Measurements from ENCODE around the gene PUS7. TPM values are rescaled to one million over a fixed set of nuclear protein-coding genes. Genes with fewer than 3 reads are reported as not detected.

PUS7 gene
- total RNA-seq, 1 donor from 2014 or later: 17.8 TPM

DNA sequence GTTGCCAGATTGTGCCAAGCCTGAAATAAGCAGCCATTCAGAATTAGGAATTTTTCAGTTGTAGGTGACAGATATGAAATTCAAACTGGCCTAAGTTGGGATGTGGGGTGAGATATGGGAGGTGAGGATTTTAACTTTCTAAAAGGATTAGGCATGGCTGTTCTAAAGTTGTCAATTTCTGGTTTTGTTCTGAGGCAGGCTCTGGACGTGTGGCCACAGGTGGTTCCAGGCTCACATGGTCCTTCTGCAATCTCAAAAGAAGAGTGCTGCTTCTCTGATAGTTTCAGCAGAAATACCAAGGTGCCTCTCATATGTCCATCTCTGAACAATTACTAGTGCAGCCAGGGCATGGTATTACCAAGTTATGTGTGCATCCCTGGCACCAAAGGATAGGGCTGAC, 37.9 kb upstream of the PUS7 start:
- no peaks in the 10 kb centered on the region for H3K4me1 Mint-ChIP-seq
- intact Hi-C loops (cut with micrococcal nuclease): no loop called here
- ATAC-seq (ENCODE audit: low read depth) (no peak), DNase-seq (no peak)
- H3K36me3 Mint-ChIP-seq (ENCODE audit: low read depth): peaks cover 63% of the 10 kb centered on the region
- H3K4me3 Mint-ChIP-seq: no peak overlapping the region
- ChIA-PET POLR2A (no interaction called here), CTCF (no interaction called here)
- no peaks in the 10 kb centered on the region for H3K27me3 Mint-ChIP-seq
- no peak overlapping the region for H3K27ac Mint-ChIP-seq
- TF ChIP-seq, protein P1, sequence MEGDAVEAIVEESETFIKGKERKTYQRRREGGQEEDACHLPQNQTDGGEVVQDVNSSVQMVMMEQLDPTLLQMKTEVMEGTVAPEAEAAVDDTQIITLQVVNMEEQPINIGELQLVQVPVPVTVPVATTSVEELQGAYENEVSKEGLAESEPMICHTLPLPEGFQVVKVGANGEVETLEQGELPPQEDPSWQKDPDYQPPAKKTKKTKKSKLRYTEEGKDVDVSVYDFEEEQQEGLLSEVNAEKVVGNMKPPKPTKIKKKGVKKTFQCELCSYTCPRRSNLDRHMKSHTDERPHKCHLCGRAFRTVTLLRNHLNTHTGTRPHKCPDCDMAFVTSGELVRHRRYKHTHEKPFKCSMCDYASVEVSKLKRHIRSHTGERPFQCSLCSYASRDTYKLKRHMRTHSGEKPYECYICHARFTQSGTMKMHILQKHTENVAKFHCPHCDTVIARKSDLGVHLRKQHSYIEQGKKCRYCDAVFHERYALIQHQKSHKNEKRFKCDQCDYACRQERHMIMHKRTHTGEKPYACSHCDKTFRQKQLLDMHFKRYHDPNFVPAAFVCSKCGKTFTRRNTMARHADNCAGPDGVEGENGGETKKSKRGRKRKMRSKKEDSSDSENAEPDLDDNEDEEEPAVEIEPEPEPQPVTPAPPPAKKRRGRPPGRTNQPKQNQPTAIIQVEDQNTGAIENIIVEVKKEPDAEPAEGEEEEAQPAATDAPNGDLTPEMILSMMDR (IDR thresholded peaks at IDR 0.05): no peak
- no peaks in the 10 kb centered on the region for H3K9me3 Mint-ChIP-seq

DNA sequence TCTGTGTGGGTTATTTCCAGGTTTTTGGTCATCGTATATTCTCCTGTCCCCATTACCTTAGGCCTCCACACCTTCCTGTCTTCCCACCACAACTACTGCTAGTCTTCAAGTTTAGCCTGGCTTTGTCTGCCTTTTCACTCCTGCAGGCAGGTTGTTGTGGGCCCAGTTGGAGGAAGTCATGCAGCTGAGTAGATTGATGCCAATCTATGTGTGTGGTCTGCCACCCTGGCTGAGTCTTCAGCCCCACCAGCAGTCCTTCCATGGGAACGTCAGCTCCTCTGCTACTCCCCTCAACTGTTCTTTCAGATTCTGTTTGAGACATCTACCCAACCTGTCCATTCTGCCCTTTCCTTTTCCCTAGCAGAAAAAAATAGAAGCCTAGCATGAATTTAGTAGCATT, 16.3 kb upstream of the PUS7 start:
- Mint-ChIP-seq H3K4me1 (peaks cover 11% of the 10 kb centered on the region), H3K27ac (no peak overlapping the region), H3K9me3 (no peaks in the 10 kb centered on the region), H3K4me3 (no peak overlapping the region), H3K36me3 (ENCODE audit: low read depth) (peaks cover 54% of the 10 kb centered on the region), H3K27me3 (no peaks in the 10 kb centered on the region)
- ATAC-seq (ENCODE audit: low read depth) (no peak), DNase-seq (no peak)
- intact Hi-C loops (cut with micrococcal nuclease): no loop called here
- POLR2A ChIA-PET: no interaction called here
- TF ChIP-seq, protein P1 (IDR thresholded peaks at IDR 0.05): no peak
- CTCF ChIA-PET: no interaction called here

DNA sequence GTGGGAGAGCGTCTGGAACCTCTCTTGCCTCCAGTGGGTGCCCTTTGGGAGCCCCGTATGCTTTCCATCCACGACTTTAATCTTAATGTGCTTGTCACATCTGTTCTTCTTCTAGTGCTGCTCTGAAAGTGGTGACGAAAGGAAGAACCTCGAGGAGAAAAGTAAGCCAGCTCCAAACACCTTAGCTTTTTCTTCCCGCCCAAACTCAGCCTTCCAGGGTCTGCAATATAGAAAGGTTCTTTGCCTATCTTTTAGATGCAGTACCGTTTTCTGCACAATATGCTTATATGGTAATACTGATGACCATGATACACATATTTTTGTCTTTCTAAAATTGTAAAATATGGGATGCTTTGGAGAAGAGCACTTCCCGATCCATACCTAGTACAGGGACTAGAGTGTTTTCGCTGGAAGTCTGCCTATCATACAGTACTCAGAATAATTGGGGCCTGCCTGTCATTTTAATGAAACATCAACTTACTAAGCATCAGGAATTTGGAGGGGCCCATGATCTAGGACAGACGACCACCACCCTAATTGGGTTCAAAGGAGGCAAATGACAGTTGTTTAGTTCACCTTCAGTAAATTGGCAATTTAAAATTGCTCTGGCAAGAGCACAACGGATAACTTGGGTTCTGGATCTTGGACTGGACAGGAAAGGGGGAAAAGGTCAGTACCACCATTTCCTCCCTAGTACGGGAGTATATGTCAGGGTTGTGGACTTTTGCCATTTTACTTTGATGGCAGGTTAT, 10.8 kb upstream of the PUS7 start:
- intact Hi-C loops (cut with micrococcal nuclease): loop anchor here (1.0 to 5.0 kb wide), 6 partner anchors 11 to 1634 kb away; partner anchors contain the start of genes HBP1, ORC5 and PUS7
- H3K27ac Mint-ChIP-seq: peak overlapping the region; percentile 96
- H3K4me1 Mint-ChIP-seq: peaks cover 33% of the 10 kb centered on the region
- H3K36me3 Mint-ChIP-seq (ENCODE audit: low read depth): peaks cover 25% of the 10 kb centered on the region
- ChIA-PET CTCF (no interaction called here), POLR2A (interaction anchor here (1.3 to 2.8 kb wide), 6 partner anchors 10 to 579 kb away, joined by 4 to 24 read pairs (median 6); partner anchors contain the start of genes KMT2E, PUS7, SRPK2 and SYPL1)
- ATAC-seq (ENCODE audit: low read depth) (no peak), DNase-seq (no peak)
- peak overlapping the region; percentile 91 for H3K4me3 Mint-ChIP-seq
- TF ChIP-seq, protein P1 (IDR thresholded peaks at IDR 0.05): no peak
- no peaks in the 10 kb centered on the region for H3K9me3 Mint-ChIP-seq
- no peaks in the 10 kb centered on the region for H3K27me3 Mint-ChIP-seq

DNA sequence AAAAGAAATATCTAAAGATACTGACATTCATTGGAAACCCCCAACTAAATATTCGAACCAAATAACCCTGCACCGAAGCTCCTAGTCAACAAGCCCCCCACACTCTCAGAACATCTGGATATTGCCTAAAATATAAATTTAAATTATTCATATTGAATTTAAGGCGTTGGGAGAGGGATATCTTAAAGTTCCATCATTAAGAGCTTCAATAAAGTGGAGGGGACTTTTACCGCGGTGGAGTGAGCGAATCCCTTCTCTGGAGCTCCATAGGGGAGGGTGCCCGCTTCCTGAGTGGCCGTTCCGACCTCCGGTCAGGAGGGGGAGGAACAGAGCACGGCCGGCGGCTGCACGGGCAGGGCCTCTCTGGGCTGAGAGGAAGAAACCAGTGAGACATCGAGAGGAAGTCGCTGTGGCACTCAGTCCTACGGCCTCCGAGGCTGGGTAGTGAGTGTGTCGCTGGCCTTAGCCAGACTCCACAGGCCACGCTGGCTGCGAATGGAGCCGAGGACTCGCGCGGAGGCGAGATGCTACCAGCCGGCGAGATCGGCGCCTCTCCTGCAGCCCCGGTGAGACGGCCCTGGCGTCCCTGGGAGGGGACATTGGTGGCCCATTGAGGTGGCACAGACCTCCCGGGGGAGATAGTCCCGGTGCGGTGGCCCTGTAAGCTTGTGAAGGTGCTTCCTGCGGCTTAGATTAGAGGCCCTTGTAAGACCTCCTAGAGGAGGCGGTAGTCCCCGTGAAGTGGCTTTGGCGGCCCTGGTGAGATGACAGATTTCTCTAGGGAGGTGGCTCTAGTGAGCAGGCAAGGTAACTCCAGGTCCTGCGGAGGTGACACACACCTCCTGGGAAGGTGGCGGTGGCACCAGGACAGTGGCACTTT, 10.0 kb upstream of the PUS7 start, which contains the start of gene RINT1:
TSS of gene RINT1 (plus strand) at position 410 of the 880 bp plus-strand sequence. CDS start at position 525, 115 bp downstream.
- intact Hi-C loops (cut with micrococcal nuclease): loop anchor here (1.0 to 5.0 kb wide), 6 partner anchors 10 to 1635 kb away; partner anchors contain the start of genes HBP1, ORC5 and PUS7

More for the DNA sequence above, 10.0 kb upstream of the PUS7 start, which contains the start of gene RINT1:
- peak within 1 kb of the TSS; percentile 96 for H3K27ac Mint-ChIP-seq
- CTCF ChIA-PET: interaction anchor here (0.5 to 1.1 kb wide), 4 partner anchors 13 to 471 kb away, joined by 3 read pairs; no protein-coding TSS in a partner anchor
- peak; percentile 92 for ATAC-seq (ENCODE audit: low read depth)
- POLR2A ChIA-PET: interaction anchor here (0.6 to 2.8 kb wide), 22 partner anchors 8 to 1638 kb away, joined by 3 to 24 read pairs (median 4); partner anchors contain the start of genes KMT2E, PUS7, SRPK2 and SYPL1
- TF ChIP-seq, protein P1 (IDR thresholded peaks at IDR 0.05): no peak
- peak within 1 kb of the TSS; percentile 91 for H3K4me3 Mint-ChIP-seq
- no peaks in the 10 kb centered on the region for H3K27me3 Mint-ChIP-seq
- peak; percentile 90 for DNase-seq
- H3K4me1 Mint-ChIP-seq: peaks cover 33% of the 10 kb centered on the region
- H3K9me3 Mint-ChIP-seq: no peaks in the 10 kb centered on the region
- peaks cover 22% of the 10 kb centered on the region for H3K36me3 Mint-ChIP-seq (ENCODE audit: low read depth)
